ENCODE results near the gene GMIP. TPM values are rescaled to one million over a fixed set of nuclear protein-coding genes. Genes with fewer than 3 reads are reported as not detected.

Gene GMIP
- total RNA-seq, 1 donor from 2014 or later, result 37.3 TPM

GRCh38 chr19:19595171-19595701 lies 48.2 kb downstream of the GMIP start:
- Histone ChIP-seq H3K9me3 (no peaks in the 10 kb centered on the region), H3K36me3 (no peaks in the 10 kb centered on the region), H3K27ac (peak overlapping the region; percentile 55), H3K4me1 (peaks cover 36% of the 10 kb centered on the region), H3K27me3 (no peaks in the 10 kb centered on the region), H3K4me3 (no peak overlapping the region)
- DNase-seq, result peak; percentile 71
- intact Hi-C loops (cut with DNase I), result no loop called here
- peak; percentile 79 for ATAC-seq
- no peak for TF ChIP-seq CTCF (IDR thresholded peaks at IDR 0.05)

- Histone ChIP-seq H3K4me3 (no peak overlapping the region), H3K27me3 (no peaks in the 10 kb centered on the region), H3K36me3 (no peaks in the 10 kb centered on the region), H3K4me1 (peaks cover 36% of the 10 kb centered on the region), H3K9me3 (no peaks in the 10 kb centered on the region), H3K27ac (peak overlapping the region; percentile 55)
- DNase-seq, result no peak
- ATAC-seq, result no peak
- intact Hi-C loops (cut with DNase I), result no loop called here
- no peak for TF ChIP-seq CTCF (IDR thresholded peaks at IDR 0.05)
These were observed 49.1 kb downstream of the GMIP start for GRCh38 chr19:19594381-19594780.

GRCh38 chr19:19592690-19593089 lies 50.8 kb downstream of the GMIP start:
- Histone ChIP-seq H3K9me3 (no peaks in the 10 kb centered on the region), H3K4me3 (no peak overlapping the region), H3K4me1 (peaks cover 36% of the 10 kb centered on the region), H3K36me3 (no peaks in the 10 kb centered on the region), H3K27ac (no peak overlapping the region), H3K27me3 (no peaks in the 10 kb centered on the region)
- TF ChIP-seq CTCF (IDR thresholded peaks at IDR 0.05), result no peak
- DNase-seq (no peak), ATAC-seq (no peak)
- intact Hi-C loops (cut with DNase I), result no loop called here

GRCh38 chr19:19591133-19591825 lies 52.2 kb downstream of the GMIP start:
- DNase-seq (no peak), ATAC-seq (peak; percentile 73)
- H3K27me3 ChIP-seq, result no peaks in the 10 kb centered on the region
- H3K9me3 ChIP-seq, result no peaks in the 10 kb centered on the region
- H3K36me3 ChIP-seq, result no peaks in the 10 kb centered on the region
- TF ChIP-seq CTCF (IDR thresholded peaks at IDR 0.05), result no peak
- peak overlapping the region; percentile 59 for H3K27ac ChIP-seq
- intact Hi-C loops (cut with DNase I), result no loop called here
- no peak overlapping the region for H3K4me3 ChIP-seq
- peaks cover 34% of the 10 kb centered on the region for H3K4me1 ChIP-seq

- Histone ChIP-seq H3K27ac (no peak overlapping the region), H3K4me3 (no peak overlapping the region), H3K36me3 (no peaks in the 10 kb centered on the region), H3K4me1 (peaks cover 15% of the 10 kb centered on the region), H3K27me3 (no peaks in the 10 kb centered on the region), H3K9me3 (no peaks in the 10 kb centered on the region)
- intact Hi-C loops (cut with DNase I), result no loop called here
- DNase-seq (no peak), ATAC-seq (no peak)
- no peak for TF ChIP-seq CTCF (IDR thresholded peaks at IDR 0.05)
These were observed 54.9 kb downstream of the GMIP start for GRCh38 chr19:19588546-19588945.

All from upper lobe of right lung (tissue), 1 donor.